Neuron (in vitro differentiated cells): ENCODE measurements around the gene SAXO1.

ENCODE experiments used
- H2AFZ ChIP-seq: one replicate; pipeline ENCODE4 v1.6.1; 2013; ENCODE audit warnings: low read depth, mild to moderate bottlenecking, inconsistent platforms, low read length, moderate library complexity
- H3K27me3 ChIP-seq: one replicate; pipeline ENCODE4 v1.6.1; 2013; ENCODE audit warnings: low read length; ENCODE audit not compliant: insufficient read depth
- H3K36me3 ChIP-seq: one replicate; pipeline ENCODE4 v1.6.1; 2013; ENCODE audit warnings: low read length; ENCODE audit not compliant: insufficient read depth
- H3K4me1 ChIP-seq: one replicate; pipeline ENCODE4 v1.6.1; 2013; ENCODE audit warnings: low read length; ENCODE audit not compliant: insufficient read depth
- H3K4me3 ChIP-seq: 2 replicates; pipeline ENCODE4 v1.5.1; 2013; ENCODE audit warnings: mild to moderate bottlenecking, low read length, moderate library complexity
- H3K9me3 ChIP-seq: one replicate; pipeline ENCODE4 v1.6.1; 2013; ENCODE audit warnings: low read length

Gene SAXO1, protein sequence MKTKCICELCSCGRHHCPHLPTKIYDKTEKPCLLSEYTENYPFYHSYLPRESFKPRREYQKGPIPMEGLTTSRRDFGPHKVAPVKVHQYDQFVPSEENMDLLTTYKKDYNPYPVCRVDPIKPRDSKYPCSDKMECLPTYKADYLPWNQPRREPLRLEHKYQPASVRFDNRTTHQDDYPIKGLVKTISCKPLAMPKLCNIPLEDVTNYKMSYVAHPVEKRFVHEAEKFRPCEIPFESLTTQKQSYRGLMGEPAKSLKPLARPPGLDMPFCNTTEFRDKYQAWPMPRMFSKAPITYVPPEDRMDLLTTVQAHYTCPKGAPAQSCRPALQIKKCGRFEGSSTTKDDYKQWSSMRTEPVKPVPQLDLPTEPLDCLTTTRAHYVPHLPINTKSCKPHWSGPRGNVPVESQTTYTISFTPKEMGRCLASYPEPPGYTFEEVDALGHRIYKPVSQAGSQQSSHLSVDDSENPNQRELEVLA

GRCh38 chr9:19033015-19033414, at the start of gene SAXO1:
Gene SAXO1, minus strand, starts transcription at chr9:19033209. Its CDS starts 301 bp downstream, at chr9:19032908.
- H3K4me3 ChIP-seq = no peak within 1 kb of the TSS
- no peaks in the 10 kb centered on the region for H3K27me3 ChIP-seq
- no peak within 1 kb of the TSS for H2AFZ ChIP-seq
- no peaks in the 10 kb centered on the region for H3K36me3 ChIP-seq
- H3K9me3 ChIP-seq = peaks cover 5% of the 10 kb centered on the region
- no peaks in the 10 kb centered on the region for H3K4me1 ChIP-seq

GRCh38 chr9:19074836-19075235, 41.8 kb upstream of the SAXO1 start:
- Histone ChIP-seq H2AFZ (no peak overlapping the region), H3K9me3 (peaks cover 5% of the 10 kb centered on the region), H3K4me3 (no peak overlapping the region), H3K27me3 (no peaks in the 10 kb centered on the region), H3K36me3 (peaks cover 68% of the 10 kb centered on the region), H3K4me1 (no peaks in the 10 kb centered on the region)

GRCh38 chr9:19074229-19074628, 41.2 kb upstream of the SAXO1 start:
- Histone ChIP-seq H2AFZ (no peak overlapping the region), H3K27me3 (no peaks in the 10 kb centered on the region), H3K4me1 (no peaks in the 10 kb centered on the region), H3K4me3 (no peak overlapping the region), H3K36me3 (peaks cover 70% of the 10 kb centered on the region), H3K9me3 (peaks cover 5% of the 10 kb centered on the region)

- Histone ChIP-seq H2AFZ (no peak overlapping the region), H3K36me3 (peaks cover 48% of the 10 kb centered on the region), H3K9me3 (no peaks in the 10 kb centered on the region), H3K27me3 (no peaks in the 10 kb centered on the region), H3K4me1 (no peaks in the 10 kb centered on the region), H3K4me3 (no peak overlapping the region)
Measured at GRCh38 chr9:19057033-19057432, 24.0 kb upstream of the SAXO1 start.

- Histone ChIP-seq H3K9me3 (no peaks in the 10 kb centered on the region), H3K36me3 (peaks cover 10% of the 10 kb centered on the region), H3K4me1 (peaks cover 12% of the 10 kb centered on the region), H3K4me3 (peak overlapping the region; percentile 83), H2AFZ (no peak overlapping the region), H3K27me3 (no peaks in the 10 kb centered on the region)
Measured at GRCh38 chr9:19050637-19051591, 17.9 kb upstream of the SAXO1 start.

DNA sequence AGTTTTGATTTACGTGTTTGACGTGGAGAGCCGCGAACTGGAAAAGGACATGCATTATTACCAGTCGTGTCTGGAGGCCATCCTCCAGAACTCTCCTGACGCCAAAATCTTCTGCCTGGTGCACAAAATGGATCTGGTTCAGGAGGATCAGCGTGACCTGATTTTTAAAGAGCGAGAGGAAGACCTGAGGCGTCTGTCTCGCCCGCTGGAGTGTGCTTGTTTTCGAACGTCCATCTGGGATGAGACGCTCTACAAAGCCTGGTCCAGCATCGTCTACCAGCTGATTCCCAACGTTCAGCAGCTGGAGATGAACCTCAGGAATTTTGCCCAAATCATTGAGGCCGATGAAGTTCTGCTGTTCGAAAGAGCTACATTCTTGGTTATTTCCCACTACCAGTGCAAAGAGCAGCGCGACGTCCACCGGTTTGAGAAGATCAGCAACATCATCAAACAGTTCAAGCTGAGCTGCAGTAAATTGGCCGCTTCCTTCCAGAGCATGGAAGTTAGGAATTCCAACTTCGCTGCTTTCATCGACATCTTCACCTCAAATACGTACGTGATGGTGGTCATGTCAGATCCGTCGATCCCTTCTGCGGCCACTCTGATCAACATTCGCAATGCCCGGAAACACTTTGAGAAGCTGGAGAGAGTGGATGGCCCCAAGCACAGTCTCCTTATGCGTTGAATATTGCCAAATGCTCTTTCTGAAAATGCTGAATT, 17.1 kb upstream of the SAXO1 start:
- Histone ChIP-seq H3K4me1 (peaks cover 12% of the 10 kb centered on the region), H3K27me3 (no peaks in the 10 kb centered on the region), H3K4me3 (peak overlapping the region; percentile 83), H2AFZ (peak overlapping the region; percentile 49), H3K36me3 (peaks cover 10% of the 10 kb centered on the region), H3K9me3 (no peaks in the 10 kb centered on the region)

GRCh38 chr9:19048966-19049916, 16.2 kb upstream of the SAXO1 start, which contains the start of gene RRAGA:
Gene RRAGA, plus strand, starts transcription at chr9:19049427. Its CDS starts 233 bp downstream, at chr9:19049660.
- Histone ChIP-seq H3K36me3 (peaks cover 10% of the 10 kb centered on the region), H3K27me3 (no peaks in the 10 kb centered on the region), H3K9me3 (no peaks in the 10 kb centered on the region), H3K4me3 (peak within 1 kb of the TSS; percentile 83), H2AFZ (peak within 1 kb of the TSS; percentile 97), H3K4me1 (peaks cover 12% of the 10 kb centered on the region)

DNA sequence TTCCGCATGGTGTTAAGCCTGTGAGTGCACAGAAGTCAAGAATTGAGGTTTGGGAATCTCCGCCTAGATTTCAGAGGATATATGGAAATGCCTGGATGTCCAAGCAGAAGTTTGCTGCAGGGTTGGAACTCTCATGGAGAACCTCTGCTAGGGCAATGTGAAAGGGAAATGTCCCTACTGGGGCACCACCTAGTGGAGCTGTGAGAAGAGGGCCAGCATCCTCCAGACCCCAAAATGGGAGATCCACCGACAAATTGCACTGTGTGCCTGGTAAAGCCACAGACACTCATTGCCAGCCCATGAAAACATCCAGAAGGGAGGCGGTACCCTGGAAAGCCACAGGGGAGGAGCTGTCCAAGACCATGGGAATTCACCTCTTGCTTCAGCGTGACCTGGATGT, 3.6 kb upstream of the SAXO1 start:
- Histone ChIP-seq H3K4me1 (no peaks in the 10 kb centered on the region), H3K4me3 (no peak overlapping the region), H3K36me3 (no peaks in the 10 kb centered on the region), H3K9me3 (peaks cover 5% of the 10 kb centered on the region), H2AFZ (no peak overlapping the region), H3K27me3 (no peaks in the 10 kb centered on the region)

GRCh38 chr9:19032406-19032805, 603 bp downstream of the SAXO1 start:
- Histone ChIP-seq H3K4me3 (no peak overlapping the region), H2AFZ (no peak overlapping the region), H3K9me3 (peaks cover 5% of the 10 kb centered on the region), H3K27me3 (no peaks in the 10 kb centered on the region), H3K4me1 (no peaks in the 10 kb centered on the region), H3K36me3 (no peaks in the 10 kb centered on the region)

DNA sequence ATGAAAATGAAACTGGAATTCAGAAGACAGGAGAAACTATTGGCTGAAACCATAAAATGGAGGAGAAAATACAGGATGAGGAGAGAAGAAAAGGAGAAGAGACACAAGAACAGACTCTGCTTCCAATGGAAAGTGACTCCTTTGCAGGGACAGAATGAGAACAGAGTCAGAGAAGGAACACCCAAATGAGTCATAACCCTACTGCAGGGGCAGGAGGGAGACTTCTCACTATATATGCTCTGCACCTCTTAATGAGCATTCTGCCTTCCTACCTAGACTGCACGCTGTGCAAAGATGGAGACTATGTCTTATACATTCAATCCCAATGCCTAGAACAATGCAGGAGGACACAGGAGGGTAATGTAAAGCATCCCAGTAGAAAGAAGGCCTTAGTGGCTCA, 2.1 kb downstream of the SAXO1 start:
- Histone ChIP-seq H3K9me3 (peaks cover 2% of the 10 kb centered on the region), H3K36me3 (no peaks in the 10 kb centered on the region), H2AFZ (no peak overlapping the region), H3K27me3 (no peaks in the 10 kb centered on the region), H3K4me3 (no peak overlapping the region), H3K4me1 (no peaks in the 10 kb centered on the region)

GRCh38 chr9:19028835-19029451, 4.1 kb downstream of the SAXO1 start:
- no peaks in the 10 kb centered on the region for H3K36me3 ChIP-seq
- H2AFZ ChIP-seq = no peak overlapping the region
- no peaks in the 10 kb centered on the region for H3K4me1 ChIP-seq
- H3K9me3 ChIP-seq = no peaks in the 10 kb centered on the region
- no peaks in the 10 kb centered on the region for H3K27me3 ChIP-seq
- no peak overlapping the region for H3K4me3 ChIP-seq
